Epithelial cell of esophagus (primary cell): ENCODE results near the gene MEGF6.

Source experiments
- DNase-seq: peaks from one replicate; pipeline ENCODE4 v3.0.0; 2010; ENCODE audit warnings: low read depth
- H3K4me3 ChIP-seq: 2 replicates; pipeline ENCODE4 v1.5.1; 2011; ENCODE audit warnings: mild to moderate bottlenecking, low read length, control low read depth
- TF ChIP-seq, protein P1 (sequence below): IDR thresholded peaks from 2 replicates; pipeline ENCODE4 v1.5.1; 2011; ENCODE audit warnings: low read depth, mild to moderate bottlenecking, low read length, control low read depth, inconsistent platforms; ENCODE audit not compliant: insufficient read depth; ENCODE audit errors: missing control alignments

MEGF6 gene

DNA sequence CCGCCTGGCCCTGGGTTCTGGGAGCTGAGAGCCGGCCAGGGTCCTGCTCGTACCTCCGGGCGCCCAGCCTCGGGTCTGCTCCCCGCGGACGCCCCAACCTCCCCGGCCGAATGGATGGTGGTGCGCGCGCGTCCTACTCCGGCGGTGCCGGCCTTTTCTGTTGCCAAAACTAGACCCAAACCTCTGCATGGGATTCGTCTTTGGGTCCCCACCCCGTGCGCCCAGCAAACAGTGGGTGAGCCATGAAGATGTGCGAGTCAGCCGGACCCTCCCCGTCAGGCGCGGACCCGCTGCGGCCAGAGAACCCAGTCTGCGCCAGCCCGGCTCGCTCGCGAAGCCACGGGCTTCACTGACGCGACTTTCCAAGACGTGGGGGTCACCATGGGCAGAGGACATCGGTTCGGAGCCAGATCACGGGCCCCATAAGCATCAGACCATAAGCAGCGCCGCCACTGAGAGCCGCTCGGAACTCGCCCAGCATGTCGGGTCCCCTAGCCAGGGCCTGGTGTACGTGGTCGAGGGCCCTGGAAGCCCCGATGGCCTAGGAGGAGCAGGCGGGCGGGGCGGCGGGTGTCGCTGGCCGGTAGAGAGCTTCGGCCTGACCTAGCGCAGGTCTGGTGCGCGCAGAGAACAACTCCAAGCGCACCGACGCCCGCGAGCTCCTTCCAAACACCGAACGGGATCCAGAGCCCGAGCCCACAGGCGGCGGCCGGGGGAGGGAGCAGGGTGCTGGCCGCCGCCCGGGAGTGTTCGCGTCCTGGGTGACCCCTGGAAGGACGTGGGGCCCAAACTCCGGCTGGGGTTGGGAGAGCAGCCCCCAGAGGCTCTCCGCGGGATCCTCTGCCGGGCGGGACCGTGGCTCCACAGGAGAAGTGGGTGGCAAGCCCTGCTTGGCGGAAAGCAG, 40.0 kb upstream of the MEGF6 start:
- no peak for DNase-seq
- no peak overlapping the region for H3K4me3 ChIP-seq
- TF ChIP-seq, protein P1, sequence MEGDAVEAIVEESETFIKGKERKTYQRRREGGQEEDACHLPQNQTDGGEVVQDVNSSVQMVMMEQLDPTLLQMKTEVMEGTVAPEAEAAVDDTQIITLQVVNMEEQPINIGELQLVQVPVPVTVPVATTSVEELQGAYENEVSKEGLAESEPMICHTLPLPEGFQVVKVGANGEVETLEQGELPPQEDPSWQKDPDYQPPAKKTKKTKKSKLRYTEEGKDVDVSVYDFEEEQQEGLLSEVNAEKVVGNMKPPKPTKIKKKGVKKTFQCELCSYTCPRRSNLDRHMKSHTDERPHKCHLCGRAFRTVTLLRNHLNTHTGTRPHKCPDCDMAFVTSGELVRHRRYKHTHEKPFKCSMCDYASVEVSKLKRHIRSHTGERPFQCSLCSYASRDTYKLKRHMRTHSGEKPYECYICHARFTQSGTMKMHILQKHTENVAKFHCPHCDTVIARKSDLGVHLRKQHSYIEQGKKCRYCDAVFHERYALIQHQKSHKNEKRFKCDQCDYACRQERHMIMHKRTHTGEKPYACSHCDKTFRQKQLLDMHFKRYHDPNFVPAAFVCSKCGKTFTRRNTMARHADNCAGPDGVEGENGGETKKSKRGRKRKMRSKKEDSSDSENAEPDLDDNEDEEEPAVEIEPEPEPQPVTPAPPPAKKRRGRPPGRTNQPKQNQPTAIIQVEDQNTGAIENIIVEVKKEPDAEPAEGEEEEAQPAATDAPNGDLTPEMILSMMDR = no peak

DNA sequence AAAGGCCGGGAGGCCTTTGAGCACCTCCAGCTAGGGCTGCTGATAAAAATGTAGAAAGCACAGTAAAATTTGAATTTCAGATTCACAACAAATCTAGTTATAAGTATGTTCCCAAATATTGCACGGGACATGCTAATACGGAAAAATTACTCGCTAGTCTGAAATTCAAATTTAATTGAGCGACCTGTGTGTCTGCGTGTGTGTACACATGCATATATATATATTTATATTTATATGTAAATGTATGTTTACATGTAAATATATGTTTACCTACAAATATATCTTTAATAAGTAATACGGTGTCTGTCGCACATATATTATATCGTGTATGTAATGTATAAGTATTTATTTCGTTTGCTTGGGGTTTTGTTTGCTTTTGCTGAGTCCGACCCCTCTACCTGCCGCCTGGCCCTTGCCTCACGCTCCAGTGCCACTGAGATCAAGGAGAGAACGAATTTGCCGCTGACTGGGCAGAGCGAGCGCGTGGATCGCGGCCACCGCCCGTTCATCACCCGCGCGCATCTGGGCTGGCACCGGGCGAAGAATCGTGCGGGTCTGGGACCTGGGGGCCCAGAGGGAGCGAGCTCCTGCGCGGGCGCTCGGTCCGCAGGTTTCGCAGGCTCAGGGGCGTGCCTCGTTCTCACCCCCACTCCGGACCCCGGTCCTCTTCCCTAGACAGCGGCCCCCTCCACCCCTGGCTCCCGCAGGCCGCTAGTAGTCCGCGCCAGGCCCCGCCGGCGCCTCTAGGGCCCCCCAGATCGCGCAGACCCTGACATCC, 39.1 kb upstream of the MEGF6 start:
- DNase-seq = no peak

DNA sequence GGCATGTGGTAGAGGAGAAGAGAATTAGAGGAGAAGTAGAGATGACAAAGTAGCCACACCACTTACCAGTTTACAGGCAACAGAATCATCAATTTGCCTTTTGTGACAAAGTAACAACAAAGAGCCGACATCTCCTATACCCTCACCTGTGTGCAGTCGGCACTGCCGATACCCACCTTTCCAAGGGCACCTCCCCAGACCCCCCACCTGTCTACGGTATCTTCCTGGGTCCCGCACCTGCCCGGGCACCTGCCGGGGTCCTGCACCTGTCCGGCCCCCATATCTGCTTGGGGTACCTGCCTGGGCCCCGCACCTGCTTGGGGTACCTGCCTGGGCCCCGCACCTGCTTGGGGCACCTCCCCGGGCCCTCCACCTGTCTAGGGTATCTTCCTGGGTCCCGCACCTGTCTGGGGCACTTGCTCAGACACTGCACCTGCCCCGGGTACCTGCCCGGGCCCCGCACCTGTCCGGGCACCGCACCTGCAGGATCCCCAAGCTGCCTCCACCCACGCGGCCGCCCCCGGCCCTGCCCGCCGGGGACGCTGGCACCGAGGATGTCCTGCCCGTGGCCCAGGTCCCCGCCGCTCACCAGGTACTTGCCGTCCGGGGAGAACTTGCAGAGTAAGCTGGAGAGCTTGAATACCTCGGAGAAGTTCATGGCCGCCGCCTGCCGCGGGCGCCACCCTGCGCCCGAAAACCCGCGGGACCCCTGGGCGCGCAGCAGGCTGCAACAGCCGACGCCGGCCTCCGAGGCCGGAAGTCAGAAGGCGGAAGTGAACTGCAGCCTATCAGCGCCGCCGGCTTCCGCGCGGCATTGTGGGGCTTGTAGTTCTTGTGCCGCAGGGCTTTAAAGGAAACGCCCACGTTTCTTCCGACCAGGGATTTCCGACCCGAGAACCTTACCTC, 38.3 kb upstream of the MEGF6 start, which contains the start of gene WRAP73:
WRAP73 (minus strand) TSS at position 762 of the 906 bp plus-strand sequence; CDS start at position 658, 104 bp downstream.
- peak; percentile 91 for DNase-seq
- H3K4me3 ChIP-seq = peak within 1 kb of the TSS; percentile 71
- TF ChIP-seq, protein P1 = no peak

More for the DNA sequence above, 39.1 kb upstream of the MEGF6 start:
- TF ChIP-seq, protein P1 = no peak
- no peak overlapping the region for H3K4me3 ChIP-seq

DNA sequence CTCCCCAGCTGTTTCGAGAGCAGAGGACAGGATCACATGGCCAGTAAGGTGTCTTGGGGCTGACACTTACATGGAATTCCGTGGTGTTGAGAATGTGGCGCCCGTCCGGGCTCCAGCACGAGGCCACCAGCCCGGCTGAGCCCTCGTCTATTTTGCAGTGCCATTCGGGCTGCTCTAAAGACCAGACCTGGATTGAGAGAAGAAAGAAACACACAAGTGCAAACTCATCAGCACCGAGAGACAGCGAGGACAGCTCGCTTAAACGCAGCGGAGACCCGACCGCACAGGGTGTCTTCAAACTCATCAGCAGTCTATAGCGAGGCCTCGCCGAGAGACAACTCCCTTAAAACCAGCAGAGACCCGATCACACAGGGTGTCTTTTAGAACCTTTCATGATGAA, 35.3 kb upstream of the MEGF6 start:
- TF ChIP-seq, protein P1 = no peak
- DNase-seq = no peak
- no peak overlapping the region for H3K4me3 ChIP-seq

DNA sequence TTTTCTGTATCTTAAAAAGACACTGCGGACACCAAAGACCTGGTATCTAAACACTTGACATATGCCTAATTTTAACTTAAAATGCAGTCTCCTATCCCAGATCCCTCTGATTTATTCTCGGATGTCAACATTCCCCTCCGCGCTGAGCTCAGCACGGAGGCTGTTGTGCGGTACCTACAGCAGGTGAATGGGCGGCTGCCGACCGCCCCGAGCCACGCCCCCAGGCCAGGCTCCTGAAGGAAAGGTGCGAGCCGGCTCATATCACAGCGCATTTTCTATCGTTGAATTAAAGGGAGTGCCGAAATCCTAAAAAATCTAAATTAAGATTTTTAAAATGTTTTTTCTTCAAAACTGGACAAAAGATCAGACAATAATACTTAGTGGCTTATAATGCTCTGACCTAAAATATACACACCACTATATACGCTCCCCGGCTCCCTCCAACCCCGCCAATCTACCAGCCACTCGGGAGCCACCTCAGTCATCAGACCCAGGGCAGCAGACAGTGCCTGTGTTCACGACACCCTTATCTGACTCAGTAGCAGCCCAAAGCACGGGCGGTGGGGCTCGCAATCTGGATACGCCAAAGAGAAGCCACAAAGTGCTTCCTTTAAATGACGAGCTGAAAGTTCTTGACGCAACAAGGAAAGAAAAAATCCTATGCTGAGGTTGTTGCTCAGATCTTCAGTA, 34.5 kb upstream of the MEGF6 start:
- H3K4me3 ChIP-seq = no peak overlapping the region
- no peak for DNase-seq
- TF ChIP-seq, protein P1 = no peak

DNA sequence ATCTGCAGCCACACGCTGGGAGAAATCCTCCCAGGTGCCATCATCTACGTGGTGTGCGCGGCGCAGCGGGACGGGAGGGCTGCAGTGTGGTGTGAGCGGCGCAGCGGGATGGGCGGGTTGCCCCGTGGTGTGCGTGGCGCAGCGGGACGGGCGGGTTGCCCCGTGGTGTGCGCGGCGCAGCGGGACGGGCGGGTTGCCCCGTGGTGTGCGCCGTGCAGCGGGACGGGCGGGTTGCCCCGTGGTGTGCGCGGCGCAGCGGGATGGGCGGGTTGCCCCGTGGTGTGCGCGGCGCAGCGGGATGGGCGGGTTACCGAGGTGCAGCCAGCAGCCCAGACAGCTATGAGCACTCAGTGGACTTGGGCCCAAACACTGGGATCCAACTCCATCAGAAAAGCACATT, 33.9 kb upstream of the MEGF6 start:
- DNase-seq = no peak
- H3K4me3 ChIP-seq = no peak overlapping the region
- TF ChIP-seq, protein P1 = no peak
